ENCODE measurements around the gene EPS8L2. TPM values are rescaled to one million over a fixed set of nuclear protein-coding genes. Genes with fewer than 3 reads are reported as not detected.

Gene EPS8L2
- total RNA-seq, 1 donor from 2014 or later, result 129 TPM

- H3K9me3 Mint-ChIP-seq (ENCODE audit: unreplicated experiment), result no peaks in the 10 kb centered on the region
- peak overlapping the region; percentile 69 for H3K4me2 ChIP-seq (ENCODE audit: low read length)
- H3K36me3 ChIP-seq (ENCODE audit: insufficient read depth, low read length), result no peaks in the 10 kb centered on the region
- FAIRE-seq (no peak), DNase-seq (ENCODE audit: low read depth) (peak; percentile 53)
- no peak for TF ChIP-seq CTCF (IDR thresholded peaks at IDR 0.05; ENCODE audit: insufficient read depth, low read depth, low read length)
- no peak for TF ChIP-seq EZH2 (IDR thresholded peaks at IDR 0.05; ENCODE audit: insufficient read depth, low read length)
- H3K36me3 Mint-ChIP-seq (ENCODE audit: low read depth, unreplicated experiment), result peaks cover 5% of the 10 kb centered on the region
- no peak overlapping the region for H2AFZ ChIP-seq (ENCODE audit: low read depth, low read length)
- H3K4me1 ChIP-seq (ENCODE audit: insufficient read depth, low read length), result peaks cover 26% of the 10 kb centered on the region
- H3K27ac ChIP-seq (ENCODE audit: low read depth, low read length), result no peak overlapping the region
- peaks cover 2% of the 10 kb centered on the region for H3K27me3 ChIP-seq (ENCODE audit: insufficient read depth, low read length)
- H3K4me1 Mint-ChIP-seq (ENCODE audit: low read depth, unreplicated experiment), result no peaks in the 10 kb centered on the region
- H3K79me2 ChIP-seq (ENCODE audit: insufficient read depth, low read length), result no peaks in the 10 kb centered on the region
- H3K27me3 Mint-ChIP-seq (ENCODE audit: low read depth, unreplicated experiment), result peaks cover 4% of the 10 kb centered on the region
- H4K20me1 ChIP-seq (ENCODE audit: insufficient read depth, low read length), result peaks cover 37% of the 10 kb centered on the region
- H3K9me3 ChIP-seq (ENCODE audit: insufficient read depth, low read depth, low read length), result no peaks in the 10 kb centered on the region
- no peak overlapping the region for H3K9ac ChIP-seq (ENCODE audit: low read length)
- H3K4me3 Mint-ChIP-seq (ENCODE audit: unreplicated experiment), result no peak overlapping the region
- H3K27ac Mint-ChIP-seq (ENCODE audit: unreplicated experiment), result peak overlapping the region; percentile 58
- H3K4me3 ChIP-seq (ENCODE audit: insufficient read depth, low read depth, low read length), result no peak overlapping the region
Measured at GRCh38 chr11:726278-727220, 20.5 kb downstream of the EPS8L2 start.

GRCh38 chr11:727281-727701 is 21.3 kb downstream of the EPS8L2 start:
- no peak overlapping the region for H3K4me3 Mint-ChIP-seq (ENCODE audit: unreplicated experiment)
- H4K20me1 ChIP-seq (ENCODE audit: insufficient read depth, low read length), result peaks cover 30% of the 10 kb centered on the region
- H3K4me2 ChIP-seq (ENCODE audit: low read length), result no peak overlapping the region
- H3K27ac ChIP-seq (ENCODE audit: low read depth, low read length), result no peak overlapping the region
- no peak for FAIRE-seq
- no peak for TF ChIP-seq CTCF (IDR thresholded peaks at IDR 0.05; ENCODE audit: insufficient read depth, low read depth, low read length)
- no peak for TF ChIP-seq EZH2 (IDR thresholded peaks at IDR 0.05; ENCODE audit: insufficient read depth, low read length)
- H3K36me3 ChIP-seq (ENCODE audit: insufficient read depth, low read length), result no peaks in the 10 kb centered on the region
- H3K27ac Mint-ChIP-seq (ENCODE audit: unreplicated experiment), result no peak overlapping the region
- peaks cover 26% of the 10 kb centered on the region for H3K4me1 ChIP-seq (ENCODE audit: insufficient read depth, low read length)
- no peaks in the 10 kb centered on the region for H3K79me2 ChIP-seq (ENCODE audit: insufficient read depth, low read length)
- H3K27me3 ChIP-seq (ENCODE audit: insufficient read depth, low read length), result peaks cover 2% of the 10 kb centered on the region
- H2AFZ ChIP-seq (ENCODE audit: low read depth, low read length), result no peak overlapping the region
- peaks cover 5% of the 10 kb centered on the region for H3K36me3 Mint-ChIP-seq (ENCODE audit: low read depth, unreplicated experiment)
- peaks cover 4% of the 10 kb centered on the region for H3K27me3 Mint-ChIP-seq (ENCODE audit: low read depth, unreplicated experiment)
- H3K4me3 ChIP-seq (ENCODE audit: insufficient read depth, low read depth, low read length), result no peak overlapping the region
- DNase-seq (ENCODE audit: low read depth), result no peak
- H3K4me1 Mint-ChIP-seq (ENCODE audit: low read depth, unreplicated experiment), result no peaks in the 10 kb centered on the region
- no peak overlapping the region for H3K9ac ChIP-seq (ENCODE audit: low read length)
- H3K9me3 ChIP-seq (ENCODE audit: insufficient read depth, low read depth, low read length), result no peaks in the 10 kb centered on the region
- no peaks in the 10 kb centered on the region for H3K9me3 Mint-ChIP-seq (ENCODE audit: unreplicated experiment)

Data from astrocyte (in vitro differentiated cells and primary cell).